Ectodermal cell (in vitro differentiated cells): ENCODE data around the gene GPC5.

Experiments
- H3K27ac ChIP-seq: 2 replicates; pipeline ENCODE4 v1.7.0; 2013; ENCODE audit warnings: mild to moderate bottlenecking, low read depth, low read length; ENCODE audit not compliant: insufficient read depth, poor library complexity, severe bottlenecking
- H3K27me3 ChIP-seq: 2 replicates; pipeline ENCODE4 v1.7.0; 2013; ENCODE audit warnings: mild to moderate bottlenecking, low read length; ENCODE audit not compliant: insufficient read depth, control insufficient read depth, poor library complexity, severe bottlenecking
- H3K36me3 ChIP-seq: one replicate; pipeline ENCODE4 v1.7.0; 2013; ENCODE audit warnings: low read length; ENCODE audit not compliant: control insufficient read depth, insufficient read depth
- H3K4me1 ChIP-seq: one replicate; pipeline ENCODE4 v1.7.0; 2013; ENCODE audit warnings: low read length; ENCODE audit not compliant: control insufficient read depth, insufficient read depth
- H3K4me3 ChIP-seq: 2 replicates; pipeline ENCODE4 v1.7.0; 2013; ENCODE audit warnings: low read depth, low read length, control low read depth; ENCODE audit not compliant: insufficient read depth
- H3K9me3 ChIP-seq: 2 replicates; pipeline ENCODE4 v1.7.0; 2013; ENCODE audit warnings: mild to moderate bottlenecking, low read length, moderate library complexity; ENCODE audit not compliant: control insufficient read depth
- WGBS, 2 experiments: methylation state at CpG; one replicate each; pipeline ENCODE4 v1.1.7; 2013; ENCODE audit warnings: missing lambda C conversion rate in 2 of 2; 5-methylcytosine and 5-hydroxymethylcytosine counted together

GPC5 gene

GRCh38 chr13:92836171-92836570 is 1437.8 kb downstream of the GPC5 start:
- Histone ChIP-seq H3K27ac (no peak overlapping the region), H3K9me3 (no peaks in the 10 kb centered on the region), H3K4me3 (no peak overlapping the region), H3K36me3 (no peaks in the 10 kb centered on the region), H3K4me1 (no peaks in the 10 kb centered on the region), H3K27me3 (no peaks in the 10 kb centered on the region)

GRCh38 chr13:92838786-92839185 is 1440.4 kb downstream of the GPC5 start:
- H3K4me3 ChIP-seq = no peak overlapping the region
- no peaks in the 10 kb centered on the region for H3K27me3 ChIP-seq
- H3K36me3 ChIP-seq = no peaks in the 10 kb centered on the region
- H3K4me1 ChIP-seq = no peaks in the 10 kb centered on the region
- no peak overlapping the region for H3K27ac ChIP-seq
- WGBS, 2 experiments = 94 to 98% methylated on average over 2 to 3 of the region's 3 CpGs
- no peaks in the 10 kb centered on the region for H3K9me3 ChIP-seq

- H3K27ac ChIP-seq = no peak overlapping the region
- no peaks in the 10 kb centered on the region for H3K9me3 ChIP-seq
- no peaks in the 10 kb centered on the region for H3K36me3 ChIP-seq
- H3K27me3 ChIP-seq = no peaks in the 10 kb centered on the region
- WGBS, 2 experiments = 83 to 96% methylated on average over 2 of the region's 2 CpGs
- H3K4me1 ChIP-seq = no peaks in the 10 kb centered on the region
- no peak overlapping the region for H3K4me3 ChIP-seq
These were observed 1443.7 kb downstream of the GPC5 start for GRCh38 chr13:92842145-92842544.

- 92 to 95% methylated on average over 4 of the region's 4 CpGs for WGBS, 2 experiments
- Histone ChIP-seq H3K36me3 (no peaks in the 10 kb centered on the region), H3K4me3 (no peak overlapping the region), H3K9me3 (no peaks in the 10 kb centered on the region), H3K27ac (no peak overlapping the region), H3K27me3 (no peaks in the 10 kb centered on the region), H3K4me1 (no peaks in the 10 kb centered on the region)
These were observed 1445.1 kb downstream of the GPC5 start for GRCh38 chr13:92843549-92843948.

GRCh38 chr13:92849381-92849780 is 1451.0 kb downstream of the GPC5 start:
- H3K4me3 ChIP-seq = no peak overlapping the region
- H3K27ac ChIP-seq = no peak overlapping the region
- H3K9me3 ChIP-seq = no peaks in the 10 kb centered on the region
- no peaks in the 10 kb centered on the region for H3K27me3 ChIP-seq
- H3K4me1 ChIP-seq = no peaks in the 10 kb centered on the region
- no peaks in the 10 kb centered on the region for H3K36me3 ChIP-seq

GRCh38 chr13:92864584-92865284 is 1466.3 kb downstream of the GPC5 start:
- Histone ChIP-seq H3K4me1 (no peaks in the 10 kb centered on the region), H3K27me3 (no peaks in the 10 kb centered on the region)

GRCh38 chr13:92873029-92873428 is 1474.6 kb downstream of the GPC5 start:
- Histone ChIP-seq H3K27ac (no peak overlapping the region), H3K4me3 (no peak overlapping the region), H3K27me3 (no peaks in the 10 kb centered on the region), H3K36me3 (no peaks in the 10 kb centered on the region), H3K9me3 (no peaks in the 10 kb centered on the region), H3K4me1 (no peaks in the 10 kb centered on the region)
- WGBS, 2 experiments = 94 to 100% methylated on average over 2 to 3 of the region's 3 CpGs

More at GRCh38 chr13:92864584-92865284, 1466.3 kb downstream of the GPC5 start:
- Histone ChIP-seq H3K9me3 (no peaks in the 10 kb centered on the region), H3K27ac (no peak overlapping the region), H3K36me3 (no peaks in the 10 kb centered on the region), H3K4me3 (no peak overlapping the region)
- 96 to 98% methylated on average over 4 to 5 of the region's 6 CpGs for WGBS, 2 experiments

- no peaks in the 10 kb centered on the region for H3K4me1 ChIP-seq
- no peak overlapping the region for H3K4me3 ChIP-seq
- H3K9me3 ChIP-seq = no peaks in the 10 kb centered on the region
- WGBS, 2 experiments = 81 to 100% methylated on average over 1 of the region's 1 CpG
- no peaks in the 10 kb centered on the region for H3K27me3 ChIP-seq
- no peak overlapping the region for H3K27ac ChIP-seq
- no peaks in the 10 kb centered on the region for H3K36me3 ChIP-seq
These were observed 1488.2 kb downstream of the GPC5 start for GRCh38 chr13:92886535-92887077.

GRCh38 chr13:92894447-92894846 is 1496.0 kb downstream of the GPC5 start:
- H3K4me3 ChIP-seq = no peak overlapping the region
- H3K4me1 ChIP-seq = no peaks in the 10 kb centered on the region
- H3K36me3 ChIP-seq = no peaks in the 10 kb centered on the region
- H3K9me3 ChIP-seq = no peaks in the 10 kb centered on the region
- H3K27me3 ChIP-seq = no peaks in the 10 kb centered on the region
- H3K27ac ChIP-seq = no peak overlapping the region
- 86 to 93% methylated on average over 2 to 3 of the region's 3 CpGs for WGBS, 2 experiments

GRCh38 chr13:92896842-92897241 is 1498.4 kb downstream of the GPC5 start:
- Histone ChIP-seq H3K36me3 (no peaks in the 10 kb centered on the region), H3K4me1 (no peaks in the 10 kb centered on the region), H3K4me3 (no peak overlapping the region), H3K27ac (no peak overlapping the region), H3K27me3 (no peaks in the 10 kb centered on the region), H3K9me3 (no peaks in the 10 kb centered on the region)
- WGBS, 2 experiments = 57 to 85% methylated on average over 1 to 2 of the region's 2 CpGs
